ENCODE data around the gene CTAGE1.
"Not testable (repeated sequence)": the region's sequence is repeated elsewhere in the genome, so short reads cannot be mapped to it uniquely, and the experiment has no call there.

The CTAGE1 gene

GRCh38 chr18:22451796-22452195 lies 34.1 kb upstream of the CTAGE1 start:
- Histone ChIP-seq H2BK120ac (ENCODE audit: insufficient read depth, low read length, poor library complexity) (no peak overlapping the region), H3K4me2 (ENCODE audit: low read length) (no peak overlapping the region), H3K27me3 (ENCODE audit: insufficient read depth, low read length) (no peaks in the 10 kb centered on the region), H3K79me1 (ENCODE audit: low read length) (no peaks in the 10 kb centered on the region), H2BK12ac (ENCODE audit: low read length) (no peak overlapping the region), H3K4ac (ENCODE audit: low read depth, low read length) (no peak overlapping the region), H3K9ac (ENCODE audit: low read length) (no peak overlapping the region), H3K27ac (ENCODE audit: low read depth, low read length) (no peak overlapping the region), H3K23ac (ENCODE audit: low read length) (no peak overlapping the region), H3K14ac (ENCODE audit: low read length) (no peak overlapping the region), H4K12ac (ENCODE audit: low read depth, low read length) (no peak overlapping the region), H3K4me1 (ENCODE audit: control insufficient read depth in 1 of 2, insufficient read depth in 2 of 2, low read length in 2 of 2) (no peaks in the 10 kb centered on the region), H2AFZ (ENCODE audit: insufficient read depth, low read length, poor library complexity) (no peak overlapping the region), H3K9me3 (ENCODE audit: insufficient read depth, low read depth, low read length) (no peaks in the 10 kb centered on the region), H3K79me2 (ENCODE audit: control insufficient read depth, insufficient read depth, low read length, poor library complexity) (no peaks in the 10 kb centered on the region), H2BK5ac (ENCODE audit: low read depth, low read length, poor library complexity) (no peak overlapping the region), H2AK5ac (ENCODE audit: low read length) (no peak overlapping the region), H4K91ac (ENCODE audit: low read depth, low read length) (no peak overlapping the region), H3K36me3 (ENCODE audit: control insufficient read depth in 1 of 2, insufficient read depth in 2 of 2, low read length in 2 of 2) (no peaks in the 10 kb centered on the region), H3K18ac (ENCODE audit: low read length) (no peak overlapping the region), H3K4me3 (ENCODE audit: low read depth, low read length) (no peak overlapping the region), H4K8ac (ENCODE audit: low read depth, low read length) (no peak overlapping the region)
- no CpG with 5 or more reads among the region's 7 CpGs for WGBS (ENCODE audit: extremely low coverage, insufficient coverage, insufficient read length)
- DNase-seq, result no peak

GRCh38 chr18:22450766-22451165 lies 33.1 kb upstream of the CTAGE1 start:
- no CpG with 5 or more reads among the region's 3 CpGs for WGBS (ENCODE audit: extremely low coverage, insufficient coverage, insufficient read length)
- not testable (repeated sequence) for H4K12ac ChIP-seq (ENCODE audit: low read depth, low read length); H3K36me3 ChIP-seq (ENCODE audit: control insufficient read depth in 1 of 2, insufficient read depth in 2 of 2, low read length in 2 of 2); H3K4me3 ChIP-seq (ENCODE audit: low read depth, low read length); H3K18ac ChIP-seq (ENCODE audit: low read length); H3K4me1 ChIP-seq (ENCODE audit: control insufficient read depth in 1 of 2, insufficient read depth in 2 of 2, low read length in 2 of 2); H2BK120ac ChIP-seq (ENCODE audit: insufficient read depth, low read length, poor library complexity); H2AK5ac ChIP-seq (ENCODE audit: low read length); DNase-seq; H3K9me3 ChIP-seq (ENCODE audit: insufficient read depth, low read depth, low read length); H3K79me1 ChIP-seq (ENCODE audit: low read length); H2BK5ac ChIP-seq (ENCODE audit: low read depth, low read length, poor library complexity); H3K4ac ChIP-seq (ENCODE audit: low read depth, low read length); H3K27ac ChIP-seq (ENCODE audit: low read depth, low read length); H4K8ac ChIP-seq (ENCODE audit: low read depth, low read length); H3K4me2 ChIP-seq (ENCODE audit: low read length); H3K9ac ChIP-seq (ENCODE audit: low read length); H3K79me2 ChIP-seq (ENCODE audit: control insufficient read depth, insufficient read depth, low read length, poor library complexity); H3K14ac ChIP-seq (ENCODE audit: low read length); H2BK12ac ChIP-seq (ENCODE audit: low read length); H3K27me3 ChIP-seq (ENCODE audit: insufficient read depth, low read length); H2AFZ ChIP-seq (ENCODE audit: insufficient read depth, low read length, poor library complexity); H3K23ac ChIP-seq (ENCODE audit: low read length); H4K91ac ChIP-seq (ENCODE audit: low read depth, low read length)

DNA sequence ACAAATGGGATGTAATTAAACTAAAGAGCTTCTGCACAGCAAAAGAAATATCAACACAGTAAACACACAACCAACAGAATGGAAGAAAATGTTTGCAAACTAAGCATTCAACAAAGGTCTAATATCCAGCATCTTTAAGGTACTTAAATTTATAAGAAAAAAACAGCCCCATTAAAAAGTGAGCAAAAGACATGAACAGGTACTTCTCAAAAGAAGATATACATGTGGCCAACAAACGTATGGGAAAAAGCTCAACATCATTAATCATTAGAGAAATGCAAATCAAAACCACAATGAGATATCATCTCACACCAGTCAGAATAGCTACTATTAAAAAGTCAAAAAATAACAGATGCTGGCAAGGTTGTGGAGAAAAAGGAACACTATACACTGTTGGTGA lies 32.6 kb upstream of the CTAGE1 start:
- H4K91ac ChIP-seq (ENCODE audit: low read depth, low read length); H3K27me3 ChIP-seq (ENCODE audit: insufficient read depth, low read length); H3K14ac ChIP-seq (ENCODE audit: low read length); DNase-seq; H4K8ac ChIP-seq (ENCODE audit: low read depth, low read length); H2BK12ac ChIP-seq (ENCODE audit: low read length); H3K9me3 ChIP-seq (ENCODE audit: insufficient read depth, low read depth, low read length); H3K36me3 ChIP-seq (ENCODE audit: control insufficient read depth in 1 of 2, insufficient read depth in 2 of 2, low read length in 2 of 2); H3K4me1 ChIP-seq (ENCODE audit: control insufficient read depth in 1 of 2, insufficient read depth in 2 of 2, low read length in 2 of 2); H2BK5ac ChIP-seq (ENCODE audit: low read depth, low read length, poor library complexity); H2AFZ ChIP-seq (ENCODE audit: insufficient read depth, low read length, poor library complexity); H3K18ac ChIP-seq (ENCODE audit: low read length); H3K4ac ChIP-seq (ENCODE audit: low read depth, low read length); H3K23ac ChIP-seq (ENCODE audit: low read length); H4K12ac ChIP-seq (ENCODE audit: low read depth, low read length); H3K27ac ChIP-seq (ENCODE audit: low read depth, low read length); H3K79me1 ChIP-seq (ENCODE audit: low read length); H3K79me2 ChIP-seq (ENCODE audit: control insufficient read depth, insufficient read depth, low read length, poor library complexity); H3K4me3 ChIP-seq (ENCODE audit: low read depth, low read length); H2BK120ac ChIP-seq (ENCODE audit: insufficient read depth, low read length, poor library complexity); H2AK5ac ChIP-seq (ENCODE audit: low read length); H3K4me2 ChIP-seq (ENCODE audit: low read length); H3K9ac ChIP-seq (ENCODE audit: low read length): not testable (repeated sequence)
- no CpG with 5 or more reads among the region's 1 CpG for WGBS (ENCODE audit: extremely low coverage, insufficient coverage, insufficient read length)

GRCh38 chr18:22449753-22450152 lies 32.0 kb upstream of the CTAGE1 start:
- H3K27me3 ChIP-seq (ENCODE audit: insufficient read depth, low read length); H3K4ac ChIP-seq (ENCODE audit: low read depth, low read length); H2AFZ ChIP-seq (ENCODE audit: insufficient read depth, low read length, poor library complexity); H3K27ac ChIP-seq (ENCODE audit: low read depth, low read length); DNase-seq; H4K91ac ChIP-seq (ENCODE audit: low read depth, low read length); H2BK12ac ChIP-seq (ENCODE audit: low read length); H3K79me1 ChIP-seq (ENCODE audit: low read length); H3K36me3 ChIP-seq (ENCODE audit: control insufficient read depth in 1 of 2, insufficient read depth in 2 of 2, low read length in 2 of 2); H4K12ac ChIP-seq (ENCODE audit: low read depth, low read length); H3K4me3 ChIP-seq (ENCODE audit: low read depth, low read length); H3K79me2 ChIP-seq (ENCODE audit: control insufficient read depth, insufficient read depth, low read length, poor library complexity); H3K14ac ChIP-seq (ENCODE audit: low read length); H4K8ac ChIP-seq (ENCODE audit: low read depth, low read length); H3K4me2 ChIP-seq (ENCODE audit: low read length); H3K9ac ChIP-seq (ENCODE audit: low read length); H3K9me3 ChIP-seq (ENCODE audit: insufficient read depth, low read depth, low read length); H3K23ac ChIP-seq (ENCODE audit: low read length); H2AK5ac ChIP-seq (ENCODE audit: low read length); H2BK5ac ChIP-seq (ENCODE audit: low read depth, low read length, poor library complexity); H3K18ac ChIP-seq (ENCODE audit: low read length); H3K4me1 ChIP-seq (ENCODE audit: control insufficient read depth in 1 of 2, insufficient read depth in 2 of 2, low read length in 2 of 2); H2BK120ac ChIP-seq (ENCODE audit: insufficient read depth, low read length, poor library complexity): not testable (repeated sequence)

- Histone ChIP-seq H2BK120ac (ENCODE audit: insufficient read depth, low read length, poor library complexity) (no peak overlapping the region), H2AFZ (ENCODE audit: insufficient read depth, low read length, poor library complexity) (no peak overlapping the region), H3K4me1 (ENCODE audit: control insufficient read depth in 1 of 2, insufficient read depth in 2 of 2, low read length in 2 of 2) (no peaks in the 10 kb centered on the region), H3K9ac (ENCODE audit: low read length) (no peak overlapping the region), H3K4me2 (ENCODE audit: low read length) (no peak overlapping the region), H3K27me3 (ENCODE audit: insufficient read depth, low read length) (no peaks in the 10 kb centered on the region), H4K12ac (ENCODE audit: low read depth, low read length) (no peak overlapping the region), H3K18ac (ENCODE audit: low read length) (no peak overlapping the region), H3K4ac (ENCODE audit: low read depth, low read length) (no peak overlapping the region), H3K79me1 (ENCODE audit: low read length) (no peaks in the 10 kb centered on the region), H3K23ac (ENCODE audit: low read length) (no peak overlapping the region), H3K4me3 (ENCODE audit: low read depth, low read length) (no peak overlapping the region), H3K14ac (ENCODE audit: low read length) (no peak overlapping the region), H3K27ac (ENCODE audit: low read depth, low read length) (no peak overlapping the region), H4K8ac (ENCODE audit: low read depth, low read length) (no peak overlapping the region), H2BK5ac (ENCODE audit: low read depth, low read length, poor library complexity) (no peak overlapping the region), H3K79me2 (ENCODE audit: control insufficient read depth, insufficient read depth, low read length, poor library complexity) (no peaks in the 10 kb centered on the region), H3K36me3 (ENCODE audit: control insufficient read depth in 1 of 2, insufficient read depth in 2 of 2, low read length in 2 of 2) (no peaks in the 10 kb centered on the region), H4K91ac (ENCODE audit: low read depth, low read length) (no peak overlapping the region), H2BK12ac (ENCODE audit: low read length) (no peak overlapping the region), H3K9me3 (ENCODE audit: insufficient read depth, low read depth, low read length) (no peaks in the 10 kb centered on the region), H2AK5ac (ENCODE audit: low read length) (no peak overlapping the region)
- no peak for DNase-seq
These were observed 30.5 kb upstream of the CTAGE1 start for GRCh38 chr18:22448238-22448637.

Measured in trophoblast cell (in vitro differentiated cells and primary cell).